ENCODE data around the gene EP400.

- TF ChIP-seq CTCF (conservative IDR thresholded peaks at IDR 0.05) (no peak), ZFX (IDR thresholded peaks at IDR 0.05) (no peak)
Measured at GRCh38 chr12:131909752-131910219, 40.0 kb upstream of the EP400 start.
